Measurements from ENCODE around the gene PRCD.

GRCh38 chr17:76492123-76492988 lies 47.5 kb upstream of the PRCD start:
- no peak for TF ChIP-seq CTCF (conservative IDR thresholded peaks at IDR 0.05; ENCODE audit: low read depth, low read length)
- TF ChIP-seq EZH2phosphoT487 (IDR thresholded peaks at IDR 0.05; ENCODE audit: borderline replicate concordance, low read length), result no peak

All from PC-3 (cell line).